NCI-H2029 treated with DMSO at 0.1 percent for 48 hours (cell line): ENCODE measurements around the gene SHISA9.
A peak's percentile ranks its signal among the peaks of the same experiment; 100 is the strongest.

Source experiments
- DNase-seq: peaks from one replicate; lab custom pipeline; 2025; lab: John Stamatoyannopoulos, UW

Gene SHISA9

DNA sequence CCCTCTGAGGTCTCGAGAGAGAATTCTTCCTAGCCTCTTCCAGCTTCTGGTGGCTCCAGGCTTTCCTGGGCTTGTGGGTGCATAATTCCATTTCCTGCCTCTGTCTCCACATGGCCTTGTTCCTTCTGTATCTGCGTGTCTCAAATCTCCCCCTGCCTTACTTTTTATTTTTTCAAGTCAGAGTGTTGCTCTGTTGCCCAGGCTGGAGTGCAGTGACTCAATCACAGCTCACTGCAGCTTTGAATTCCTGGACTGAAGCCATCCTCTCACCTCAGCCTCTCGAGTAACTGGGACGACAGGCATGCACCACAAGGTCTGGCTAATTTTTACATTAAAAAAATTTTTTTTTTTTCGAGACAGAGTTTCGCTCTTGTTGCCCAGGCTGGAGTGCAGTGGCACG is 120.6 kb downstream of the SHISA9 start:
- no peak for DNase-seq

DNA sequence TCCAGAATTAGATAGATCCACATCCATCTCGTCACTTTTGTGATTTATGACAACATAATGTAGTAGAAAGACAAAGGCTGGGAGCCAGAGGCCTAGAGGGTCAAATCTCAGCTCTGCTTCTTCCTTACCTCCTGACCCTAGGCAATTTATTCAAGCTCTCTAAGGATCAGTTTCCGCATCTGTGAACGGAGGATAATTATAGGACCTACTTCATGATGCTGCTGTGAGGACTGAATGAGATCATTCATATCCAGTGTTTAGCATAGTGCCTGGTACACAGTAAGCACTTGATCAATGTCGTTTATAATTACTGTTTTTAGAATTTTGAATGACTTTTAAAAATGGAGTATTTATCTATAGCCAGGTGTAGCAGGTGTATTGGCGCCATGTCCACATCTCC is 128.4 kb downstream of the SHISA9 start:
- DNase-seq: no peak

- no peak for DNase-seq
Observed at GRCh38 chr16:13030769-13031168, 129.4 kb downstream of the SHISA9 start.

DNA sequence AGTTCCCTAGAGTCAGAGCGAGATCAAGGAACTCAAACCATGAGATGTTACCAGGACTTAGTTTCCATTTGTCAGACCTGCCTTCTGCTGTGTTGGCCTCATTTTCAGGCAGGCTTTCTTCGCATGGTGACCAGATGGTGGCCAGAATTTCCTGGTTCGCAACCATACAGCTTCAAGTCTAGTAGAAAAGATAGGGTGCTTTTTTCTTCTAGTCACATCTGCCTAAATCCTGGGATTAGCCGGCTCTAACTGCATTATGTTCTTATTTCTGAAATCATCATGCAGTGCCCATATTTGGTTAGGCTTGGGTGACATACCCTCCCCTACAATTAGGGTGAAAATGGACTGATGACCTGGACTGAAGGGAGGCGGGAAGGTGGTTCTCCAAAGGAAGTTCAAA is 131.5 kb downstream of the SHISA9 start:
- DNase-seq: no peak

DNA sequence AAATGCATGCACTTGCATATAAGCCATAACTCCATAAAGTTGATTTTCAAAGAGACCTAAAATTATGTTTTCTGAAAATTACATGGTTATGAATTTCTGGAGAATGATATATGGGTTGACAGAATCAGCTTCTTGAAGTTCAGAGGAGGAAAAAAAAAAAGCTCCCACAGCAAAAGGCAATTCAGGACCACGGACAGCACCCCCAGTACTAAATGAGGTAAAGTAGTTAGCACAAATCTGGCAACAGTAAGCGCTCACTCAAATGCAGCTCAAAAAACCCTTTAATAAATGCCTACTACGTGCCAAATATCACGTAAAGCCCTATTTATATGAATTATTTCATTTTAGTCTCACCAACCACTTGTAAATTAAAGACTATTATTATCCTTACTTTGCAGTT is 135.2 kb downstream of the SHISA9 start:
- DNase-seq: no peak

DNA sequence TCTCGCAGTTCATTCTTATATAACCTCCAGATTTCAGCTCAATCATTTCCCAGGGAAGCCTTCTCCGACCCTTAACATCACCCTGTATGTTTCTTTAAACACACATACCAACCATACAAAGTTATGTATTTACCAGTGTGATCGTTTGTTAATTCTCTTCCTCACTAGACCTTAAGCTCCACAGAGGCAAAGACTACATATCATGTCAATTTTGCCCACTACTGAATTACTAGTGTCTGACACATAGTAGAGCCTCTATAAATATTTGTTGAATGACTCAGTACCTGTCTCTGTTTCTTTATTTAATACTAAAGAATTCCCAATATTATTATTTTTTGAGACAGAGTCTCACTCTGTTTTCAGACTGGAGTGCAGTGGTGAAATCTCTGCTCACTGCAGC is 137.2 kb downstream of the SHISA9 start:
- no peak for DNase-seq

GRCh38 chr16:13039526-13039925 is 138.1 kb downstream of the SHISA9 start:
- no peak for DNase-seq

- no peak for DNase-seq
Observed at GRCh38 chr16:13041180-13041579, 139.8 kb downstream of the SHISA9 start.

DNA sequence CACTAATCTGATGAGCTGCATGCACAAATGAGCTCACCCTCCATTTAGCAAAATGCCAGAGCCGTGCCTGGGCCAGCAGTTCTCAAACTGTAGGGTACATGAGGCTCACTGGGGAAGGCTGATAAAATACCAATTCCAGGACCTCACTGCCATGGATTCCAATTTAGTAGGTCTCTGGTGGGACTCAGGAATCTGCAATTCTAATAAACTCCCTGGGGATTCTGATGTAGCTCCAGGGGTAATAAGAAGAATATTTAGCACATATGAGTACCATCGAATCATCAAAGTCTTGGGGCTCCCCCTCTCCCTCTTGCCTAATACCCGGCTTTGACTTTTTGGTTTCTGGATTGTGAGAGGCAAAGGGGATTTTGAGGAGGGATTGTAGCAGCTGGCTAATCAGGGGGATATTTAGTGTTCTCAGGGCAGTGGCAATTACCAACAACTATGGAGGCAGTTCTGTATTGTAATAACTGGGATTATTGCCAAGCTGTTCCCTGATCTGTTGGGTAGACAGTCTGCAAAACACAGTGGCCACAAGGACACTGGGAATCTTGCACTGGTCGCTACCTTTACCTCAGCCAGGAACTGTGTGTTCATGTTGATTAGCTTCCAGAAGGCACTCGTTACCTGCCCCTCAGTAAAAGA is 140.4 kb downstream of the SHISA9 start:
- peak; percentile 5 for DNase-seq

DNA sequence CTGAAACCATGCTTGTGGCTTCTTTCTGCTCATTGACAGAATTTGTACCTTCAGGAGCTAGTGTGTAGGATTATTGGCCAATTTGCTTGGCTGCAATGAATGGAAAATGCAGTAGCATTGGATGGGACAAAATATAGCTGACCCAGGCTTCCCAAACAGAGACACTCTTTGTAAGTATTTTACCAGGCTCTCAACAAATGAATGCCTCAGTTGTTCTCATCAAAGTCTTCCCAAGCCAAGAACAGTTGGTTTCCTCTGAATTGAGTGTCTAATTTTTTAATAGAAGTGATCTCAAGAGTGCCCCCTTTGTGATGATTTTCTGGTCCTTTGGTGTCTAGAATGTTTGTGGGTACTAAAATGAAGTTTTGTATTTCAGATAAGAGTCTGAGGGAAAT is 140.9 kb downstream of the SHISA9 start:
- no peak for DNase-seq

DNA sequence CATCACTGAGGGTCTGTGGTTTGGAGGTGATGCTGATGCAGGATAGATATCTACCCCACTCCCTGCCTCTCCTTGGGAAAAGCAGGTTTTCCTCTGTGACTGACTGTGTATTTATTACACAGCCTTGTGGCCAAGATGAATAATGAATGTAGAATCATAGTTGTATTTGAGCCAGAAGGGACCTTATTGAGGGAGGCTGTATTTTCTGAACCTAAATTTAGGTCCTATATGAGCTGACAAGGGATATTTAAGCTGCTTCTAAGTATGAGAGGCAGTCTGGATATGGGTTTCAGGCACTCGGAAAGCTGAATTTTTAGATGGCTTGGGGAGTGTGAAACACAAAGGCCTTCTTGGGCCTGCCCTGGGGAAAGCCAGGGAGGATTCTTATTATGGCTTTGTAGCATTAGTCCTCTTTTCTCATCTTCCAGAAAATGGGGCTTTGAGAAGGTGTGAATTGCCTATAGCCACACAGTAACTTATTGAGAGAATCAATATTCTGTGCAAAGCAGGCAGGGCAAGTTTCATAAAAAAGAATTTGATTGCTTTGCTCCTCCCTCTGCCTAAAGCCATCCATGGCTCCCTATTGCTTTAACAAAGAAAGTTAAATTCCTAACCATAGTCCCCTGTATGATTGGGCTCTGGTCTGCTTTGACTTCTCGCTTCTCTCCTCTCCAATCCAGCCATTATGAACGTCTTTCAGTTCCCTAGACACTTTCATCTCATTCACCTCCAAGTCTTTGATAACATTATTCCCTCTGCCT is 144.8 kb downstream of the SHISA9 start:
- no peak for DNase-seq

- DNase-seq: no peak
Observed at GRCh38 chr16:13047276-13047675, 145.9 kb downstream of the SHISA9 start.

DNA sequence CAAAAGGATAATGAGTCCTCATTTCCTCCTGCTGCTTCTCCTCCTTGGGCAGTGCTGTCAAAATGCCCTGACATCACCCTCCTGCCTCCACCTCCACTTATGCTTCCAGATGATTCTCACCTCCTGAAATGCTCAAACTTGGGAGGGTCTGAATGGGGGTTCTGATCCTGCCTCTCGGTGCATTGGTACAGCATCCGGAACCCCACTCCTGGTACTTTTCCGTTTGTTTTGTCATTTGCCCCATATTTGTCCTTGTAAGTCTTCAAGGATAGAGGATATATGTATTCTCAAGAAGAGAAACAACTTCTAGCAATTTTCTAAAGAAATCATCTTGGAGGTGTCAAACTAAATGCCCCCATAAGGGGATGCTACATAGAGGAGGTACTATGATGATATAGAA is 148.3 kb downstream of the SHISA9 start:
- DNase-seq: no peak

GRCh38 chr16:13052431-13052830 is 151.0 kb downstream of the SHISA9 start:
- DNase-seq: no peak

- DNase-seq: no peak
Observed at GRCh38 chr16:13055480-13055879, 154.1 kb downstream of the SHISA9 start.

GRCh38 chr16:13056607-13057006 is 155.2 kb downstream of the SHISA9 start:
- no peak for DNase-seq

GRCh38 chr16:13060932-13061331 is 159.5 kb downstream of the SHISA9 start:
- DNase-seq: no peak

- no peak for DNase-seq
Observed at GRCh38 chr16:13061691-13062090, 160.3 kb downstream of the SHISA9 start.

DNA sequence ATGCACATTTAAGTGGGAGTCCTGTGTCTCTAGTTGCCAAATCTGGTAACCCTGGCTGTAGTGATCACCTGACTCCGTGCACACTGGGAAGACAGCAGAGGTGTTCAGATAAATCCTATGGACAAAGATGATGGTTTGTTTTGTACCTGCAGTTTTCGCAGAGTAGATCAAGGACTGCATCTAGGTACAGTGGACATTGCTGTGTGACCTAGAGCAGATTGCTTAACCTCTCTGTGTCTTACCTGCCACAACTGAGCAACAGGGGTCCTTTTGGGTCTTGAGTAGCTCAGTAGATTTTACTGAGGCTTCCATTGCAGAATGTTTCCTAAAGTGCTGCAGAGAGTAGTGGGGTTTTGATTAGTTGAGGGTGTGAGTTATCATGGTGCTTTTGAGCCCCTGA is 160.8 kb downstream of the SHISA9 start:
- DNase-seq: no peak

DNA sequence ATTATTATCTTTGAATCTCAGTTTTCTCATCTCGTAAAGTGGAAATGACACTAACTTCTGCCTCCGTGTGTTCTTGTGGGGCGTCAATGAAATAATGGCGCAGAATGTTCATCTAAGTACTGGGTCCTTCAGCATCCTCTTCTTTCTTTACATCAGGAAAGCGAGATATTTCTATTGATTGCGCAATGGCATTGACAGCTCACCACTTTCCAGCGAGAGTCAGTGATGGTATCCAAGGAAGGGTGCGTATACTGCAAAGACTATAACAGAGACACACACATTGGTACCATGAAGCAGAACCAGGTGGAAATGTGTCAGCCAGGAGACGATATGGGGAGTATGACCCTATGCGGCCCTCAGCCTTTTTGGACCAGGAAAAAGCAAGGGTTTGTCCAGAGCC is 162.1 kb downstream of the SHISA9 start:
- DNase-seq: no peak

GRCh38 chr16:13064821-13065220 is 163.4 kb downstream of the SHISA9 start:
- DNase-seq: no peak

- no peak for DNase-seq
Observed at GRCh38 chr16:13067648-13068047, 166.2 kb downstream of the SHISA9 start.

DNA sequence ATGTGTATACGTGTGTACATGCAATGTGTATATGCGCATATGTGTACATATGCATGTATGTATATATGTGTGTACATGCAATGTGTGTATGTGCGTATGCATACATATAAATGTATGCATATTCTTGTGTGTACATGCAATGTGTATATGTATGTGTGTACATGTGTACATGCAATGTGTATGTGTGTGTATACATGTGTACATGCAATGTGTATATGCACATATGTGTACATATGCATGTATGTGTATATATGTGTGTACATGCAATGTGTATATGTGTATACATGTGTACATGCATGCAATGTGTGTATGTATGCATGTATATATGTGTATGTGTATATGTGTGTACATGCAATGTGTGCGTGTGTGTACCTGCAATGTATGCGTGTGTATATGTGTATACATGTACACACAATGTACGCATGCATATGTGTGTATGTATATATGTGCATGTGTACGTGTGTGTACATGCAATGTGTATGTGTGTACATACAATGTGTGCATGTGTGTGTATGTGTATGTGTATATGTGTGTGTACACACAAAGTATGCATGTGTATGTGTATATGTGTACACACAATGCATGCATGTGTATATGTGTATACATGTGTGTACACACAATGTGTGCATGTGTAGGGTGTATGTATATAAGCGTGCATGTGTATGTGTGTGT is 167.7 kb downstream of the SHISA9 start:
- DNase-seq: no peak
